Neutrophil (primary cell): ENCODE data around the gene ANKFY1.
A peak's percentile ranks its signal among the peaks of the same experiment; 100 is the strongest.

ENCODE experiments used
- H3K27ac ChIP-seq: fragments of 200-600 bp; sonication (generic); 2 replicates; pipeline ENCODE4 v1.5.1; 2016; ENCODE audit warnings: mild to moderate bottlenecking, moderate library complexity
- H3K27me3 ChIP-seq: fragments of 200-600 bp; sonication (generic); 2 replicates; pipeline ENCODE4 v1.6.0; 2016; ENCODE audit warnings: mild to moderate bottlenecking
- H3K36me3 ChIP-seq: fragments of 200-600 bp; sonication (generic); 2 replicates; pipeline ENCODE4 v1.5.1; 2017
- H3K4me1 ChIP-seq, 2 experiments: fragments of 200-600 bp in 1 of 2; sonication (generic) in 1 of 2; 1 replicate in 1 of 2; 2 replicates in 1 of 2; pipeline versions ENCODE4 v1.5.1 to v1.6.1; 2013 to 2016; ENCODE audit warnings: low read depth in 1 of 2, low read length in 1 of 2, mild to moderate bottlenecking in 1 of 2, moderate library complexity in 1 of 2; ENCODE audit not compliant: control insufficient read depth in 1 of 2, insufficient read depth in 1 of 2
- H3K4me3 ChIP-seq, 2 experiments: fragments of 200-600 bp in 1 of 2; sonication (generic) in 1 of 2; 1 replicate in 1 of 2; 2 replicates in 1 of 2; pipeline ENCODE4 v1.5.1; 2013 to 2016; ENCODE audit warnings: low read depth in 1 of 2, low read length in 1 of 2, mild to moderate bottlenecking in 1 of 2, moderate library complexity in 1 of 2
- H3K9me3 ChIP-seq: fragments of 200-600 bp; sonication (generic); 2 replicates; pipeline ENCODE4 v1.5.1; 2016
- CTCF ChIP-seq: fragments of 200-600 bp; sonication (generic); IDR thresholded peaks from 2 replicates; pipeline ENCODE4 v1.5.1; 2016; ENCODE audit warnings: antibody characterized with exemption

Gene ANKFY1

GRCh38 chr17:4269915-4270314 lies 6.1 kb upstream of the ANKFY1 start:
- Histone ChIP-seq H3K4me3 (no peak overlapping the region), H3K27ac (no peak overlapping the region), H3K4me1 (peaks cover 19 to 20% of the 10 kb centered on the region in 2 experiments), H3K27me3 (no peaks in the 10 kb centered on the region), H3K36me3 (peaks cover 20% of the 10 kb centered on the region), H3K9me3 (no peaks in the 10 kb centered on the region)
- no peak for TF ChIP-seq CTCF

- no peak overlapping the region for H3K4me3 ChIP-seq
- H3K36me3 ChIP-seq, result peaks cover 20% of the 10 kb centered on the region
- peaks cover 22 to 24% of the 10 kb centered on the region in 2 experiments for H3K4me1 ChIP-seq
- no peak overlapping the region for H3K27ac ChIP-seq
- no peaks in the 10 kb centered on the region for H3K27me3 ChIP-seq
- no peaks in the 10 kb centered on the region for H3K9me3 ChIP-seq
- no peak for TF ChIP-seq CTCF
Observed at GRCh38 chr17:4267402-4267801, 3.6 kb upstream of the ANKFY1 start.

- Histone ChIP-seq H3K4me3 (no peak overlapping the region), H3K36me3 (peaks cover 15% of the 10 kb centered on the region)
Observed at GRCh38 chr17:4266550-4266949, 2.8 kb upstream of the ANKFY1 start.

GRCh38 chr17:4262703-4263102 lies 1.1 kb downstream of the ANKFY1 start:
- no peak for TF ChIP-seq CTCF
- H3K27ac ChIP-seq, result peak overlapping the region; percentile 88
- no peaks in the 10 kb centered on the region for H3K27me3 ChIP-seq
- H3K4me1 ChIP-seq, result peaks cover 28 to 32% of the 10 kb centered on the region in 2 experiments
- peak overlapping the region; percentile 83 to 98 for H3K4me3 ChIP-seq
- no peaks in the 10 kb centered on the region for H3K9me3 ChIP-seq
- no peaks in the 10 kb centered on the region for H3K36me3 ChIP-seq

More at GRCh38 chr17:4266550-4266949, 2.8 kb upstream of the ANKFY1 start:
- Histone ChIP-seq H3K9me3 (no peaks in the 10 kb centered on the region), H3K27ac (no peak overlapping the region), H3K4me1 (peaks cover 25 to 27% of the 10 kb centered on the region in 2 experiments), H3K27me3 (no peaks in the 10 kb centered on the region)
- no peak for TF ChIP-seq CTCF

- Histone ChIP-seq H3K27ac (no peak overlapping the region), H3K27me3 (no peaks in the 10 kb centered on the region), H3K4me1 (peaks cover 40 to 44% of the 10 kb centered on the region in 2 experiments), H3K4me3 (no peak overlapping the region), H3K9me3 (no peaks in the 10 kb centered on the region), H3K36me3 (no peaks in the 10 kb centered on the region)
- TF ChIP-seq CTCF, result no peak
Observed at GRCh38 chr17:4261452-4261851, 2.3 kb downstream of the ANKFY1 start.

- H3K36me3 ChIP-seq, result no peaks in the 10 kb centered on the region
- H3K27me3 ChIP-seq, result no peaks in the 10 kb centered on the region
- no peak overlapping the region for H3K27ac ChIP-seq
- H3K9me3 ChIP-seq, result no peaks in the 10 kb centered on the region
- H3K4me1 ChIP-seq, result peaks cover 56 to 57% of the 10 kb centered on the region in 2 experiments
- no peak for TF ChIP-seq CTCF
- H3K4me3 ChIP-seq, result no peak overlapping the region
Observed at GRCh38 chr17:4258867-4259266, 4.9 kb downstream of the ANKFY1 start.
